ENCODE results near the gene EPB41L4A. TPM values are rescaled to one million over a fixed set of nuclear protein-coding genes. Genes with fewer than 3 reads are reported as not detected.
A peak's percentile ranks its signal among the peaks of the same experiment; 100 is the strongest.

Gene EPB41L4A
- total RNA-seq, 1 experiment from 2014 or later: 0.53 TPM

DNA sequence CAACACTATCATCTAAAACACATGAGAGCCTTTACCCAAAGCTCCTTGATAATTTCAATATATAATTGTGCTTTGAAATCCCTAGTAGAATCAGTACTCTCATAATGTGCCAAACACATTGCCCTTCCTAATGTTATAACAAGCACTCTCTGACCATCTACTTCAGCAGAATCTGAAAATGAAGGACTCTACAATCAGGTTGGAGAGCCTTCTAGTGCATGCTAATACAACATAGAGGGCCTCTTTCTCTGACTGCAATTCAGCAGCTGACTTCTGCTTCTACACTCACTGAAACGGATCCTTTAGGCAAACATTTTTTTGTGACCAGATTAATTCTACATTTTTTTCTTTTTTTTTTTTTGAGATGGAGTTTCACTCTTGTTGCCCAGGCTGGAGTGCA is 155.6 kb downstream of the EPB41L4A start:
- H3K4me3 ChIP-seq: no peak overlapping the region
- H3K9me3 ChIP-seq: no peaks in the 10 kb centered on the region
- no peak for DNase-seq
- H3K27me3 ChIP-seq: peaks cover 2% of the 10 kb centered on the region; the same call in 1 of the 2 replicates
- no peaks in the 10 kb centered on the region for H3K36me3 ChIP-seq

DNA sequence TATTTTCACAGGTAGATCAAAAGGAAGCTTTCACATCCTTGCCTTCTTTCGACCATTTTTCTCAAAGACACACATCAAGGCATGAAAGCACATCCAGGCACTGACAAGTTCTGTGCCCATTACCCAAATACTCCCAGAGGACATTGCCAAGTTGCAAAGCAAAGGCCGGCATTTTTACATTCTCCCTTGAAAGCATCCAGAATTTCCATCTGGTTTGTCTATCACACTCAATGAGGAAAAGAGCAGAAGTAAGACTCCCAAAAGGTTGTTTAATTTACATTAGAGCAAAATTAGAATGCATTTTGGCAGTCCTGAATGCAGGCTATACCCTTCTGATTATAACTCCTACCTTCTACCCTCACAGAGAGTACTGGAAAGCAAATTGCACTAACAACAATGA is 160.5 kb downstream of the EPB41L4A start:
- Histone ChIP-seq H3K9me3 (no peaks in the 10 kb centered on the region; the same call in 1 of the 2 replicates), H3K27me3 (no peaks in the 10 kb centered on the region), H3K36me3 (no peaks in the 10 kb centered on the region), H3K4me3 (no peak overlapping the region)
- no peak for DNase-seq

DNA sequence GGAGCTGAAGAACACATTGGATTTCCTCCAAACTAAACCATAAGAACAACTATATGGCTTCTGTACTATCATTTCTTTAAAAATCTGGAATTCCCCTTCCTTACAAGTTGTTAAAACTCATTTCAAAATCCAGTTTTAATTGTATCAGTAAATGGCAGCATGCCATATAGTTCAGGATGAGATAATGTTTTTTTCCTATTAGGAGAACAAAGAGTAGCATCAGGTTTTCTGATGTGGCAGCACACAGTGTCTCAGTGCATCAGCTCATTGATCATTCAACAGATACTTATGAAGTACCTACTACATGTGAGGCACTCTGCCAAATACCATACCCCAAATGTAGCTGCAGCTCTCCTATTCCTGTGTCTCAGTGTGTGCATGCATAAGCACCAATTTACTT is 161.1 kb downstream of the EPB41L4A start:
- DNase-seq: no peak
- H3K9me3 ChIP-seq: no peaks in the 10 kb centered on the region; the same call in 1 of the 2 replicates
- no peaks in the 10 kb centered on the region for H3K36me3 ChIP-seq
- H3K4me3 ChIP-seq: no peak overlapping the region
- H3K27me3 ChIP-seq: no peaks in the 10 kb centered on the region

DNA sequence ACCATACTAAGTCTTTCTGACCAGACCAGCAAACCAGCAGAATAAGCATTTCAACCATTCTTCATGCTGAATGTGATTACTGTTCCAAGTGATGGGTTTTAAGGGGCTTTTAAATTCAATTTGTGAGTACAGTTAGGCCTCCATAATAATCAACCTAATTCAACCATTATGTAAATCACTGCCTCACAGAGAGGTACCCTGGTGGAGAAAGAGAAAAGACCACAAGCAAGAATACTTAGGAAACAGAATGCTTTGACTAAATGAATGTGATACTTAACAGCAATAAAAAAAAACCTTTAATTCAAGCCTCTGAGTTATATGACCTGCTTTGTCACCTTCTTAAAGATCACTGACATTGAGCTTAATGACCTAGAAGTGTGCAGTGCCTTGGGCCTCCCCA is 162.1 kb downstream of the EPB41L4A start:
- H3K36me3 ChIP-seq: no peaks in the 10 kb centered on the region
- H3K27me3 ChIP-seq: no peaks in the 10 kb centered on the region
- H3K9me3 ChIP-seq: no peaks in the 10 kb centered on the region; the same call in 1 of the 2 replicates
- no peak for DNase-seq
- no peak overlapping the region for H3K4me3 ChIP-seq

DNA sequence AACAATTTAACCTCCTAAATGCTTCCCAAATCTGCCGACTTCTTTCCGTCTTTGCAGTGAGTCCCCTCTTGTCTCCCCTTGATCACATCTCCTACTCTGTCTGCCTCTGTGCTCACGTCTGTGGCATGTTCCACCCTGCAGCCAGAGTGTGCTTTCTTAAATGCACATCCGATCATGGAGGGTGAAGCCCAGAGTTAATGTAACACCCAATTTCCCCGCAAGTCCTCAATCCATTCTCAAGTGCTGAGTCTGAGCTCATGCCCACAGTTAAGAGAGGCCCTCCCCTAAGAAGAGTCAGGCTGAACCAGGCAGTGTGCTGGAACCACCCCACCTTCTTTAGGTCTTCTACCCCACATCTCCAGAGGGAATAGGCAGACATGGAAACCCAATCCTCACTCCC is 164.8 kb downstream of the EPB41L4A start:
- Histone ChIP-seq H3K36me3 (no peaks in the 10 kb centered on the region), H3K27me3 (no peaks in the 10 kb centered on the region), H3K9me3 (no peaks in the 10 kb centered on the region; the same call in 1 of the 2 replicates), H3K4me3 (no peak overlapping the region)
- DNase-seq: peak; percentile 43

DNA sequence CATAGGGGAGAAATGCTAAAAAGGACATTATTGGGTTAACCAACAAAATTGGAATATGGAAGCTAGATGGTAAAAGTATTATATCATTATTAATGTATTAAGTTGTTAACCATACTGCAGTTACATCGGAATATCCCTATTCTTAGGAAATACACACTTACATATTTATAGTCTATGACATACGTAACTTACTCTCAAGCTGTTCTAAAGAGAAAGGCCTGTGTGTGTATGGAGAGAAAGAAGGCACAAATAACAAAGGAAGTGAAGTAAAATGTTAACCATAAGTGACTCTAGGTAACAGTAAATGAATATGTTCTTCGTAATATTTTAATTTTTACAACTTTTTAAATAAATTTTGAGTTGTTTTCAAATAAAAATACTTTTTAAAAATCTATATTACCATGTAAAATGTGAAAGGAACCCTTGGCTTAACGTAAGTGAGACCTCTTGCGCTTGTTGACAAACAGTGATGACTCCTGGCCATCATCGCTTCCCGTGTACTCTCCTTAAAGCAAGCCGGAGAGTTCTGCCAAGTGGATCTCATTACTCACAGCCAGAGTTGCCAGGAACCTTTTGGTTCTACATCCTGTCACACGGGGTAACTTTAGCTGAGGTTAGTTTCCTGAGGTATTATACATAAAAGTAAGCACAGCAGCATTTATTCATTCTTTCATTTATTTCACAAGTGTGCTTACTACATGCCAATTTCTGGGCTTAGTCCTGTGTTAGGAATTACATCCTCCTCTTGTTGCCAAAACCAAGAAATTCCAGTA is 165.4 kb downstream of the EPB41L4A start:
- Histone ChIP-seq H3K9me3 (no peaks in the 10 kb centered on the region; the same call in 1 of the 2 replicates), H3K36me3 (no peaks in the 10 kb centered on the region), H3K27me3 (no peaks in the 10 kb centered on the region), H3K4me3 (no peak overlapping the region)
- peak; percentile 90 for DNase-seq

DNA sequence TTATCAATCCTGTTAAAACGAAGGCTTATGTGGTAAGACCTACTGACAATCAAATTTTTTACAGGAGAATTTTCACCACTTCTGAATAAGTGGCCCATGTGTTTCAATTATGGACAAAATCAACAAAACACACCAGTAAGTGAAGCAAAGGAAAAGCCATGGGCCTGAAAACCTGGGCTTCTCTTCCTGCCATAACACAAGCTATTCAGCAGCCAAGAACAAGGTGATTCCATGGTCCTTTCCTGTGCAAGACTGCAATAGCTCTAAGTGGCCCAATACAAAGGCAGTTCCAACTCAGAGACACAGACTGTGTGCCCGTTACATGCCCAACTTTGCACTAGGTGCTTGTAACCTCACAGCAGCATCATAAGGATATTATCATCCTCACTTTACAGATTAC is 168.5 kb downstream of the EPB41L4A start:
- Histone ChIP-seq H3K4me3 (no peak overlapping the region), H3K36me3 (no peaks in the 10 kb centered on the region), H3K9me3 (no peaks in the 10 kb centered on the region; the same call in 1 of the 2 replicates), H3K27me3 (0 out of 2 replicates have a peak, but pooled peaks cover 3% of the 10 kb centered on the region)
- no peak for DNase-seq

DNA sequence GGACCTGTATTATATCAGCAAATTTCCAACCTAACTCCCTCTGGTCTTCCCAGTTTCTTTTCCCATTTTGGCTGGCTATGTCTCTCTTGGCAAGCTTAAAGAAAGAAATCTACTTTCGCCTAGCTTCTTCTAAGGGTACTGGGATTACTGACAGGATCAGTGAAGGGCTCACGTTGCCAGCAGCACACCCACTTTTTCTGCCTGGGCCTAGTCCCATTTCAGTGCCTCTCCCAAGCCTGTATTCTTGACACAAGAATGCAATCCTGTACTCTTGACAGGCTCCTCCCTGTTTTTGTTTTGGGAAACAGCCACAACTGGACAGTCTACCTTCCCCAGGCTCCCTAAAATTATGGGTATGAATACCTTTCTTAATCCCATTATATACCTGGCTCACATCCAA is 170.5 kb downstream of the EPB41L4A start:
- H3K9me3 ChIP-seq: no peaks in the 10 kb centered on the region; the same call in 1 of the 2 replicates
- no peaks in the 10 kb centered on the region for H3K36me3 ChIP-seq
- peak; percentile 46 for DNase-seq
- no peak overlapping the region for H3K4me3 ChIP-seq
- 0 out of 2 replicates have a peak, but pooled peaks cover 3% of the 10 kb centered on the region for H3K27me3 ChIP-seq

DNA sequence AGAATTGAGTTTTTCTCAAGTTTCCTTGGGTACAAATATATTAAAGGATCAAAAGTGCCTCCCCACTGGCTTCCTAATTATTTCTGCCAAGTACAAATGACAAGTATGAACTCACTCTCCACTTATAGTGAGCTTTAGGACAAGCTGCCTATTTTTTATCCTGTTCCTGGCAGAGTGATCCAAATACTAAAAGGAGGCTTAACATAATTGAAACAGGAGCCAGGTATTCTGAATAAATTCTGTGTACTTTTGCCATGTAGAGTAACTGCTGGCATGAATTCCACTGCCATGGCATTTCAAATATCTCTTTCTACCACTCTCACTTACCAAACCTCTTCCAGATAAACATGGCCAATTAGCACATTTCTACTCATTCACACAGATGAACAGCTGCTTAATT is 171.1 kb downstream of the EPB41L4A start:
- Histone ChIP-seq H3K27me3 (0 out of 2 replicates have a peak, but pooled peaks cover 3% of the 10 kb centered on the region), H3K36me3 (no peaks in the 10 kb centered on the region), H3K4me3 (no peak overlapping the region), H3K9me3 (no peaks in the 10 kb centered on the region; the same call in 1 of the 2 replicates)
- DNase-seq: no peak

DNA sequence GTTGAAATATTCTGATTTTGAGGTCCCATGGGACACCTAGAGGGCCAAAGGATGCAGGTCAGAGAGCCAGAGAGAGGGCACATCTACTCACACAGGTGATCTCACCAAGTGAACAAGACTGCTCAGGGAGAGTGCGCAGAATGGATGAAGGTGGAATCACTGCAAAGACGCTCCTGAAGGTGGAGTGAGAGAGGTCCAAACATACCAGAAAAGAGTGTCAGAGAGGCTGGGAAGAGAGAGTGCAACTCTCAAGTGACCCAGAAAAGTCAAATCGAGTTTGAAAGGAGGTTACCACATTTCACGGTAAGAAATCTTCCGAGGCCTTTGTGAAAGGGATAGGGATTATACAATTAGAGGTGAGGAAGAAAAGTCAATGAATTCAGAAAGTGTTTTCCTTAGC is 173.4 kb downstream of the EPB41L4A start:
- no peak for DNase-seq
- H3K27me3 ChIP-seq: peaks cover 3% of the 10 kb centered on the region; the same call in 1 of the 2 replicates
- no peaks in the 10 kb centered on the region for H3K36me3 ChIP-seq
- H3K4me3 ChIP-seq: no peak overlapping the region
- no peaks in the 10 kb centered on the region for H3K9me3 ChIP-seq

DNA sequence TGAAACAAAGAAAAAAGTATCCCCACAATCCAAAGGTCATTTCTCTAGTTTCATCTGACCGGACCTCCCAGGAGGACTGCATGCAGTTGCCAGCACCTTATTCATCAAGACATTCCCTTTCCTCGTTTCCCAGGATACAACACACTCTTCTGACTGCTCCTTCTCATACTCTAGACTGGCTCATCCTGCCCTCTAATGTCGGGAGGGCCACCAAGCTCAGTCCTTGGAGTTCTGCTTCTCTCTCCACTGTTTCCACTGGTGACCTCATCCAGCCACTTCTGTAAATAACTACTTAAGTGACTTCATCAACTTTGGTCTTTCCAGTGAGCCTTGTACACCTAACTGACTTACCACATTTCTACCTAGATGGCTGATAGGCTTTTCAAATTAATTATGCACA is 179.1 kb downstream of the EPB41L4A start:
- Histone ChIP-seq H3K4me3 (no peak overlapping the region), H3K9me3 (no peaks in the 10 kb centered on the region), H3K36me3 (no peaks in the 10 kb centered on the region), H3K27me3 (no peaks in the 10 kb centered on the region; the same call in 1 of the 2 replicates)
- DNase-seq: peak; percentile 30

DNA sequence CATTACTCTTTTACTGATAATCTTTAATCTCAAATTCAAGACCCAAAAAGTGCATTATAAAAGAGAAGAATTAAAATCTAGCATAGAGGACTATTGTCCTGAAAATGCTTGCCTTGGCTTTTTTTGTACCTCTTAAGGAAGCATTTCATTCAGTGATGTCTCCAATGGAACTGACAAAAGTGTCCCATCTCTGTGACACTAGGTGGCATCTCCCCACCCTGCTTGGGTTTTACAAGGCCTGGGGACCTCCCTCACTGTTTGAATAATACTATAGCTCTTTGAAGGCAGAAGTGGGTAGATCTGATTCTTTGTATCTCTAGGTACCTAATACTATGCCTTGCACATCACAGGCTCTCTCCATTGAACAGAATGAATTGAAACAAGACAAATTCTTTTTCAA is 180.6 kb downstream of the EPB41L4A start:
- no peaks in the 10 kb centered on the region; the same call in 1 of the 2 replicates for H3K27me3 ChIP-seq
- H3K4me3 ChIP-seq: no peak overlapping the region
- H3K36me3 ChIP-seq: no peaks in the 10 kb centered on the region
- no peaks in the 10 kb centered on the region for H3K9me3 ChIP-seq
- DNase-seq: no peak

DNA sequence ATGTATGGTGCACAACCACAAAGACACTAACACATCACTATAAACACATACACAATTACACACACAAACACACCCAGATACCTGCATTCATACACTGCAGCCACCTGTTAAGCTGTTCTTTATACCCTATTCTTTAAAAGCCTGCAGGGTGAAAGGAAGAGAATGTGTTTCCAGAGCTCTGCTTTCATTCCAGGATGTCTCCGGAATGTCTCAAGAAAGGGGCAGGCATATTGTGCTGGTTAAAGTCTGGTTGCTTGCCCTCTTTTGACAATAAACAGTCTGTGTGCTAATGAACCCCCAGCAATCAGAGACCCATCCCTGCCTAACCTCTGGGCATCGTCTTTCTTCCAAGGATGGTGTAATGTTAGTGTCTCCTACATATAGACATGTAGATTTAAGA is 181.6 kb downstream of the EPB41L4A start:
- no peak overlapping the region for H3K4me3 ChIP-seq
- no peaks in the 10 kb centered on the region for H3K36me3 ChIP-seq
- no peaks in the 10 kb centered on the region; the same call in 1 of the 2 replicates for H3K27me3 ChIP-seq
- no peak for DNase-seq
- no peaks in the 10 kb centered on the region for H3K9me3 ChIP-seq

DNA sequence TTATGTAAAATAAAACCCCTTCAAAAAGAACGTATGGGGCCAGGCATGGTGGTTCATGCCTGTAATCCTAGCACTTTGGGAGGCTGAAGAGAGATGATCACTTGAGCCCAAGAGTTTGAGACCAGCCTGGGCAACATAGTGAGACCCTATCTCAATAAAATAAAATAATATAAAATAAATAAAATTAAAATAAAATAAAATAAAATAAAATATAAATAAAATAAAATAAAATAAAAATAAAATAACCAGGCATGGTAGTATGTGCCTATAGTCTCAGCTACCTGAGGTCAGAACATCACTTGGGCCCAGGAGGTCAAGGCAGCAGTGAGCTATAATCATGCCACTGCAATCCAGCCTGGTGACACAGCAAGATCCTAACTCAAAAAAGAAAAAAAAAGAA is 185.1 kb downstream of the EPB41L4A start:
- no peaks in the 10 kb centered on the region for H3K27me3 ChIP-seq
- H3K4me3 ChIP-seq: no peak overlapping the region
- H3K36me3 ChIP-seq: no peaks in the 10 kb centered on the region
- no peak for DNase-seq
- H3K9me3 ChIP-seq: no peaks in the 10 kb centered on the region

DNA sequence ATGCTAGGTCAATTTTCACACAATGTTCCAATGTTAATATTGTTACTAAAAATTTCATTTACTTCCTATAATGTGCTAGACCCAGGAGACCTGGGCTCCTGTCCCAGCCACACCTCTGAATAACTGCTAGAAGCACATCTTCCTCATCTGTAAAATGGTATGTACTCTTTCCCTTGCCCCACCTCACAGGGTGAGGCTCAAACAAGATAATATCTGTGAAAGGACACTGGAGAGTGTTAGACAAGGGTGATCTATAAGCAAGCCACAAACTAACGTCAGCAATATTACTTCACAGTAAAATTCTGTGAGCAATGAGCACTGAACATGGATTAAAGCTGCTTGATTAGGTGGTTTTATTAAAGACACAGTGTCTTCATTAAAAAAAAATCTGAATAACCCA is 186.4 kb downstream of the EPB41L4A start:
- Histone ChIP-seq H3K36me3 (no peaks in the 10 kb centered on the region), H3K9me3 (no peaks in the 10 kb centered on the region), H3K27me3 (no peaks in the 10 kb centered on the region), H3K4me3 (no peak overlapping the region)
- no peak for DNase-seq

DNA sequence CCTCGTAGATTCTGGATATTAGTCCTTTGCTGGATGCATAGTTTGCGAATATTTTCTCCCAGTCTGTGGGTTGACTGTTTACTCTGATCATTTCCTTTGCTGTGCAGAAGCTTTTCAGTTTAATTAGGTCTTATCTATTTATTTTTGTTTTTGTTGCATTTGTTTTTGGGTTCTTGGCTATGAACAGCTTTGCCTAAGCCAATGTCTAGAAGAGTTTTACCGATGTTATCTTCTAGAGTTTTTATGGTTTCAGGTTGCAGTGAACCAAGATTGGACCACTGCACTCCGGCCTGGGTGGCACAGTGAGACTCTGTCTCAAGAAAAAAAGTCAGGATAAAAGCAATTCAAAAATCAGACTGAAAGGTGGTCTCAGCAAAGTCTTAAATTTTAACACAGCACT is 188.5 kb downstream of the EPB41L4A start:
- no peaks in the 10 kb centered on the region for H3K36me3 ChIP-seq
- no peak overlapping the region for H3K4me3 ChIP-seq
- H3K9me3 ChIP-seq: no peaks in the 10 kb centered on the region
- no peak for DNase-seq
- H3K27me3 ChIP-seq: no peaks in the 10 kb centered on the region

DNA sequence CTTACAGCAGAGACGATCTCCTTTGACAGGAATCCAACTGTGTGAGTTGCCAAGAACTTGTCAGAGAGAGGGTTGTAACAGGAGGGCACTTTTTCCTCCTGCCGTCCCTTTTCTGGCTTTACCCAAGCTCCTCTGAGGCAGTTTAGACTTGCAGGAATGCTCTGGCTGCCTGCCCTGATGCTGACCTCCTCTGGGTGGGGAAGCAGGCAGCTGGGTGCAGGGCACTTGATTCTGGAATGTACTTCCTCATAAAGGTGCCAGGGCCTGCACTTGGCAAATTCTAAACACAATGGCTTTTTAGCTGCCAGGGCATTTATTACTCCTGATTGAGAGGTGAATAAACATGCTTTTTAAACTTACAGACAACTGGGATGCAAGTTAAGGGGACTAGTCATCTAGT is 190.4 kb downstream of the EPB41L4A start:
- Histone ChIP-seq H3K4me3 (no peak overlapping the region), H3K9me3 (no peaks in the 10 kb centered on the region), H3K36me3 (no peaks in the 10 kb centered on the region), H3K27me3 (no peaks in the 10 kb centered on the region)
- DNase-seq: peak; percentile 99
